Measurements from ENCODE around the gene NUDT5. TPM values are rescaled to one million over a fixed set of nuclear protein-coding genes. Genes with fewer than 3 reads are reported as not detected.

The NUDT5 gene
- total and polyA plus RNA-seq, 2 of the 13 experiments (the other 11 are each of a cell fraction or from before 2014, with no cell fraction given) = 79.6 to 134 TPM

DNA sequence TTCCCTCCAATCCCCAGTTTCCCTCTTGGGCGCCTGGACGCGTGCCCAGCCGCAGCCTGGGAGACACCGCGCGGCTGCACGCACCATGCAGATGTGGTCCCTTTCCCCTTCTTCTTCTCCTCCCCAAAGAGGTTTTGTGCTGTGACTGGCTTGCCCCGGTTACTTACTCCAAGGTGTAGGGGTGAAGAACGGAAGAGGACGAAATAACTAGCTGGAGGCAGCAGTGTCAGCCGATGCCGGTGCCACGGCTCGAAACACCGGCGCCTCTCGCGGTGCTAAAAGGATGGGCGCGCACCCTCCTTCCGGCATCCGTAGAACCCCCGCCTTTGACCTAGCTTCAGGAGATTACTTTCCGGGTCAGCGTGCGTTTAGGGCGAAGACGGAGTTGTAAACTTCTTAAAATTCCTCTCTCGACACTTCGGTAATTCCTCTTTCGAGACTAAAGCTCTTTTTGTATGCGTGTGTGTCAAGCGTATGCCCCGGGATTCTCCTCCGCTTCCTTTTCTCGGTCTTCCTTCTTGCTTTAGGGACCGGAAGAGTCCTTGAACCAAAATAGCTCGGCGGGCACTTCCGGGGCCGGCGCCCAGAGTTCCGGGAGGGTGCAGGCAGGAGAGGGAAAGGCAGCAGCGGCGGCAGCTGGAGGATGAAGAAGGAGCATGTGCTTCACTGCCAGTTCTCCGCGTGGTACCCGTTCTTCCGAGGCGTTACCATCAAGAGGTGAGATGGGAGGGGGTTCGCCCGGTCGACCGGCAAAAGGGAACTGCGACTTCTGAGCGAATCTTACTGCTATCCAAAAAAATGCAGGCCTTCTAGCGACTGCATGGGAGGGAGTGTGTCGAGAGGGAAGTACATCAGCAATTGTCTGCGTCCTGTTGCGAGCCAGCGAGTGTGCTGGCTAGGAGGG lies at the start of gene NUDT5, which contains the start of gene CDC123 (continued):
- TF ChIP-seq KDM6A (CRISPR knock-in tag; IDR thresholded peaks at IDR 0.05; ENCODE audit: low read depth) (no peak), ZNF83 (CRISPR knock-in tag; IDR thresholded peaks at IDR 0.05; ENCODE audit: borderline replicate concordance) (0 out of 2 replicates have a peak, but pooled peaks have one; percentile 60), RAD21 (CRISPR knock-in tag; IDR thresholded peaks at IDR 0.05) (peak; percentile 1; the same call in 1 of the 2 replicates), GTF3A (CRISPR knock-in tag; conservative IDR thresholded peaks at IDR 0.05) (no peak), GTF2F1 (IDR thresholded peaks at IDR 0.05; ENCODE audit: low read length) (no peak), ZNF138 (CRISPR knock-in tag; IDR thresholded peaks at IDR 0.05; ENCODE audit: low read depth) (no peak), ZNF234 (CRISPR knock-in tag; conservative IDR thresholded peaks at IDR 0.05) (0 out of 2 replicates have a peak, but pooled peaks have one; percentile 29), KLF12 (CRISPR knock-in tag; IDR thresholded peaks at IDR 0.05; ENCODE audit: borderline replicate concordance) (no peak), ZNF331 (CRISPR knock-in tag; IDR thresholded peaks at IDR 0.05) (peak; percentile 54; the same call in 1 of the 2 replicates), SP4 (CRISPR knock-in tag; IDR thresholded peaks at IDR 0.05) (no peak), SMC3 (IDR thresholded peaks at IDR 0.05; ENCODE audit: low read length) (no peak), ZNF20 (CRISPR knock-in tag; IDR thresholded peaks at IDR 0.05) (peak; percentile 68; the same call in 1 of the 2 replicates), TARDBP (CRISPR knock-in tag; IDR thresholded peaks at IDR 0.05) (peak; percentile 19; the same call in 1 of the 2 replicates), ZNF468 (CRISPR knock-in tag; IDR thresholded peaks at IDR 0.05) (no peak), RORA (CRISPR knock-in tag; IDR thresholded peaks at IDR 0.05) (no peak)
- TF ChIP-seq, protein P1, sequence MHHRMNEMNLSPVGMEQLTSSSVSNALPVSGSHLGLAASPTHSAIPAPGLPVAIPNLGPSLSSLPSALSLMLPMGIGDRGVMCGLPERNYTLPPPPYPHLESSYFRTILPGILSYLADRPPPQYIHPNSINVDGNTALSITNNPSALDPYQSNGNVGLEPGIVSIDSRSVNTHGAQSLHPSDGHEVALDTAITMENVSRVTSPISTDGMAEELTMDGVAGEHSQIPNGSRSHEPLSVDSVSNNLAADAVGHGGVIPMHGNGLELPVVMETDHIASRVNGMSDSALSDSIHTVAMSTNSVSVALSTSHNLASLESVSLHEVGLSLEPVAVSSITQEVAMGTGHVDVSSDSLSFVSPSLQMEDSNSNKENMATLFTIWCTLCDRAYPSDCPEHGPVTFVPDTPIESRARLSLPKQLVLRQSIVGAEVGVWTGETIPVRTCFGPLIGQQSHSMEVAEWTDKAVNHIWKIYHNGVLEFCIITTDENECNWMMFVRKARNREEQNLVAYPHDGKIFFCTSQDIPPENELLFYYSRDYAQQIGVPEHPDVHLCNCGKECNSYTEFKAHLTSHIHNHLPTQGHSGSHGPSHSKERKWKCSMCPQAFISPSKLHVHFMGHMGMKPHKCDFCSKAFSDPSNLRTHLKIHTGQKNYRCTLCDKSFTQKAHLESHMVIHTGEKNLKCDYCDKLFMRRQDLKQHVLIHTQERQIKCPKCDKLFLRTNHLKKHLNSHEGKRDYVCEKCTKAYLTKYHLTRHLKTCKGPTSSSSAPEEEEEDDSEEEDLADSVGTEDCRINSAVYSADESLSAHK (CRISPR knock-in tag; IDR thresholded peaks at IDR 0.05; ENCODE audit: borderline replicate concordance) = no peak
- TF ChIP-seq, protein P2, sequence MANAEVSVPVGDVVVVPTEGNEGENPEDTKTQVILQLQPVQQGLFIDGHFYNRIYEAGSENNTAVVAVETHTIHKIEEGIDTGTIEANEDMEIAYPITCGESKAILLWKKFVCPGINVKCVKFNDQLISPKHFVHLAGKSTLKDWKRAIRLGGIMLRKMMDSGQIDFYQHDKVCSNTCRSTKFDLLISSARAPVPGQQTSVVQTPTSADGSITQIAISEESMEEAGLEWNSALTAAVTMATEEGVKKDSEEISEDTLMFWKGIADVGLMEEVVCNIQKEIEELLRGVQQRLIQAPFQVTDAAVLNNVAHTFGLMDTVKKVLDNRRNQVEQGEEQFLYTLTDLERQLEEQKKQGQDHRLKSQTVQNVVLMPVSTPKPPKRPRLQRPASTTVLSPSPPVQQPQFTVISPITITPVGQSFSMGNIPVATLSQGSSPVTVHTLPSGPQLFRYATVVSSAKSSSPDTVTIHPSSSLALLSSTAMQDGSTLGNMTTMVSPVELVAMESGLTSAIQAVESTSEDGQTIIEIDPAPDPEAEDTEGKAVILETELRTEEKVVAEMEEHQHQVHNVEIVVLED (CRISPR knock-in tag; IDR thresholded peaks at IDR 0.05; ENCODE audit: borderline replicate concordance) = peak; percentile 76; the same call in 1 of the 2 replicates
- TF ChIP-seq, protein P3, sequence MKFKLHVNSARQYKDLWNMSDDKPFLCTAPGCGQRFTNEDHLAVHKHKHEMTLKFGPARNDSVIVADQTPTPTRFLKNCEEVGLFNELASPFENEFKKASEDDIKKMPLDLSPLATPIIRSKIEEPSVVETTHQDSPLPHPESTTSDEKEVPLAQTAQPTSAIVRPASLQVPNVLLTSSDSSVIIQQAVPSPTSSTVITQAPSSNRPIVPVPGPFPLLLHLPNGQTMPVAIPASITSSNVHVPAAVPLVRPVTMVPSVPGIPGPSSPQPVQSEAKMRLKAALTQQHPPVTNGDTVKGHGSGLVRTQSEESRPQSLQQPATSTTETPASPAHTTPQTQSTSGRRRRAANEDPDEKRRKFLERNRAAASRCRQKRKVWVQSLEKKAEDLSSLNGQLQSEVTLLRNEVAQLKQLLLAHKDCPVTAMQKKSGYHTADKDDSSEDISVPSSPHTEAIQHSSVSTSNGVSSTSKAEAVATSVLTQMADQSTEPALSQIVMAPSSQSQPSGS (CRISPR knock-in tag; IDR thresholded peaks at IDR 0.05) = peak; percentile 73; the same call in 1 of the 2 replicates
- TF ChIP-seq, protein P4, sequence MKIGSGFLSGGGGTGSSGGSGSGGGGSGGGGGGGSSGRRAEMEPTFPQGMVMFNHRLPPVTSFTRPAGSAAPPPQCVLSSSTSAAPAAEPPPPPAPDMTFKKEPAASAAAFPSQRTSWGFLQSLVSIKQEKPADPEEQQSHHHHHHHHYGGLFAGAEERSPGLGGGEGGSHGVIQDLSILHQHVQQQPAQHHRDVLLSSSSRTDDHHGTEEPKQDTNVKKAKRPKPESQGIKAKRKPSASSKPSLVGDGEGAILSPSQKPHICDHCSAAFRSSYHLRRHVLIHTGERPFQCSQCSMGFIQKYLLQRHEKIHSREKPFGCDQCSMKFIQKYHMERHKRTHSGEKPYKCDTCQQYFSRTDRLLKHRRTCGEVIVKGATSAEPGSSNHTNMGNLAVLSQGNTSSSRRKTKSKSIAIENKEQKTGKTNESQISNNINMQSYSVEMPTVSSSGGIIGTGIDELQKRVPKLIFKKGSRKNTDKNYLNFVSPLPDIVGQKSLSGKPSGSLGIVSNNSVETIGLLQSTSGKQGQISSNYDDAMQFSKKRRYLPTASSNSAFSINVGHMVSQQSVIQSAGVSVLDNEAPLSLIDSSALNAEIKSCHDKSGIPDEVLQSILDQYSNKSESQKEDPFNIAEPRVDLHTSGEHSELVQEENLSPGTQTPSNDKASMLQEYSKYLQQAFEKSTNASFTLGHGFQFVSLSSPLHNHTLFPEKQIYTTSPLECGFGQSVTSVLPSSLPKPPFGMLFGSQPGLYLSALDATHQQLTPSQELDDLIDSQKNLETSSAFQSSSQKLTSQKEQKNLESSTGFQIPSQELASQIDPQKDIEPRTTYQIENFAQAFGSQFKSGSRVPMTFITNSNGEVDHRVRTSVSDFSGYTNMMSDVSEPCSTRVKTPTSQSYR (CRISPR knock-in tag; IDR thresholded peaks at IDR 0.05; ENCODE audit: borderline replicate concordance) = no peak
- TF ChIP-seq, protein P5, sequence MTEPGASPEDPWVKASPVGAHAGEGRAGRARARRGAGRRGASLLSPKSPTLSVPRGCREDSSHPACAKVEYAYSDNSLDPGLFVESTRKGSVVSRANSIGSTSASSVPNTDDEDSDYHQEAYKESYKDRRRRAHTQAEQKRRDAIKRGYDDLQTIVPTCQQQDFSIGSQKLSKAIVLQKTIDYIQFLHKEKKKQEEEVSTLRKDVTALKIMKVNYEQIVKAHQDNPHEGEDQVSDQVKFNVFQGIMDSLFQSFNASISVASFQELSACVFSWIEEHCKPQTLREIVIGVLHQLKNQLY (CRISPR knock-in tag; IDR thresholded peaks at IDR 0.05) = 0 out of 2 replicates have a peak, but pooled peaks have one; percentile 0

All from HepG2 (cell line).